OCI-LY3 (cell line): Measurements from ENCODE around the gene AQP12A.

Experiments
- EZH2phosphoT487 ChIP-seq: fragments of 200-600 bp; shearing (Covaris generic); IDR thresholded peaks from 2 replicates; pipeline ENCODE4 v1.6.1; 2018; ENCODE audit warnings: antibody characterized with exemption, mixed run types, low read depth
- TF ChIP-seq, protein P1 (sequence below): fragments of 200-600, 300-600 bp; sonication (generic); IDR thresholded peaks from 2 replicates; pipeline ENCODE4 v1.5.1; 2014; ENCODE audit warnings: antibody characterized with exemption, low read length, low read depth

DNA sequence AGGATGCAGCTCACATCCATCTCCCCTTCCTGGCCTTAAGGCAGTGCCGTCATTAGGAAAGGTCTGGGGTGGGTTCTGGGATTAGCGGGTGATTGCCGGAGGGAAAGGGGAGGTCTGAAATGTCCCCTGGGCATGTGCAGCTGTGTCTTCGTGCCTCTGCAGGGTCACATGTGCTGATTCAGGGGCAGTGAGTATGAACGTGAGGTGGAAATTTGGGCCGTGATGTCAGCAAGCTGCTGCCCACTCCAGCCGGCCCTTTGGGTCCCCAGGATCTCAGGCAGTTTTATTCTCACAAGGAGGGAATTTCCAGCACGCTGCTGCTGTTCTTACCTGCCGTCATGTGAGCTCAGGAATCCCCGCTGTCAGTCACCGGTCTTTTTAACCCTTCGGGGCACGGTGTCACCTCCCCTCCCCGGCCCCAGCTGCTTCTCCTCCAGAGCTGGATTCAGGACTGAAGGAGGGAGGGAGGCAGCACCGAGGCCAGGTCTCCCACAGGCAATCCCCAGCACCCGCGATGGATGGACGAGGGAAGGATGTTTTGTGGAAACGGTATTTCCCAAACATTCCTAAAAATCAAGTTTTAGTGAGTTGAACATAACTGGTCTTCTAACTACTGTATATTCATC is 42.9 kb upstream of the AQP12A start:
- TF ChIP-seq, protein P1, sequence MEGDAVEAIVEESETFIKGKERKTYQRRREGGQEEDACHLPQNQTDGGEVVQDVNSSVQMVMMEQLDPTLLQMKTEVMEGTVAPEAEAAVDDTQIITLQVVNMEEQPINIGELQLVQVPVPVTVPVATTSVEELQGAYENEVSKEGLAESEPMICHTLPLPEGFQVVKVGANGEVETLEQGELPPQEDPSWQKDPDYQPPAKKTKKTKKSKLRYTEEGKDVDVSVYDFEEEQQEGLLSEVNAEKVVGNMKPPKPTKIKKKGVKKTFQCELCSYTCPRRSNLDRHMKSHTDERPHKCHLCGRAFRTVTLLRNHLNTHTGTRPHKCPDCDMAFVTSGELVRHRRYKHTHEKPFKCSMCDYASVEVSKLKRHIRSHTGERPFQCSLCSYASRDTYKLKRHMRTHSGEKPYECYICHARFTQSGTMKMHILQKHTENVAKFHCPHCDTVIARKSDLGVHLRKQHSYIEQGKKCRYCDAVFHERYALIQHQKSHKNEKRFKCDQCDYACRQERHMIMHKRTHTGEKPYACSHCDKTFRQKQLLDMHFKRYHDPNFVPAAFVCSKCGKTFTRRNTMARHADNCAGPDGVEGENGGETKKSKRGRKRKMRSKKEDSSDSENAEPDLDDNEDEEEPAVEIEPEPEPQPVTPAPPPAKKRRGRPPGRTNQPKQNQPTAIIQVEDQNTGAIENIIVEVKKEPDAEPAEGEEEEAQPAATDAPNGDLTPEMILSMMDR, result no peak
- TF ChIP-seq EZH2phosphoT487, result no peak
